Ishikawa (cell line): ENCODE data around the gene CARM1.

ENCODE experiments used
- CEBPB ChIP-seq: IDR thresholded peaks from 2 replicates; pipeline ENCODE4 v1.6.1; 2012
- CREB1 ChIP-seq: IDR thresholded peaks from 2 replicates; pipeline ENCODE4 v1.6.1; 2012; ENCODE audit warnings: low read depth
- EP300 ChIP-seq: IDR thresholded peaks from 2 replicates; pipeline ENCODE4 v1.6.1; 2012; ENCODE audit warnings: borderline replicate concordance
- FOXM1 ChIP-seq: IDR thresholded peaks from 2 replicates; pipeline ENCODE4 v1.6.1; 2012; ENCODE audit warnings: low read depth, borderline replicate concordance
- RAD21 ChIP-seq: IDR thresholded peaks from 2 replicates; pipeline ENCODE4 v1.6.1; 2012; ENCODE audit warnings: low read depth
- TAF1 ChIP-seq: IDR thresholded peaks from 2 replicates; pipeline ENCODE4 v1.6.1; 2012; ENCODE audit warnings: low read depth, mild to moderate bottlenecking
- TCF12 ChIP-seq: IDR thresholded peaks from 2 replicates; pipeline ENCODE4 v1.6.1; 2012; ENCODE audit warnings: low read depth
- TEAD4 ChIP-seq: IDR thresholded peaks from 2 replicates; pipeline ENCODE4 v1.6.1; 2012
- YY1 ChIP-seq: IDR thresholded peaks from 2 replicates; pipeline ENCODE4 v1.6.1; 2012; ENCODE audit warnings: low read depth
- ZBTB7A ChIP-seq: IDR thresholded peaks from 2 replicates; pipeline ENCODE4 v1.6.1; 2012; ENCODE audit warnings: low read depth
- TF ChIP-seq, protein P1 (sequence below): IDR thresholded peaks from 2 replicates; pipeline ENCODE4 v1.6.1; 2012; ENCODE audit warnings: low read depth, mild to moderate bottlenecking
- TF ChIP-seq, protein P2 (sequence below): IDR thresholded peaks from 2 replicates; pipeline ENCODE4 v1.6.1; 2012

DNA sequence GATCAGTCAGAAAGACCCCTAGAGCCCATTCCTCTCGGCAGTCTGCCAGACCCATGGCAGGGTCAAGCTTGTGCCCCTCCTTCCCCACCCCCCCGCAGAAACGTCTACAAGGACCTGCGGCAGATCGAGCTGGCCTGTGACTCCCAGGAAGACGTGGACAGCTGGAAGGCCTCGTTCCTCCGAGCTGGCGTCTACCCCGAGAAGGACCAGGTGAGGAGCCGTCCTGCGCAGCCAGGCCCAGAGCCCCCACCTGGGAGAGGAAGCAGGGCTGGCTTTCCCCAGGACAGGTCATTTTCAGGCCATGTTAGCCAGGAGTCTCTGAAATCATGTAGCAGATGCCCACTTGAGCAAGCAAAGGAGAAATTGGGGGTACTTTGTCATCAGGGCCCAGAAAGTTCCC is 47.7 kb upstream of the CARM1 start:
- TF ChIP-seq, protein P1, sequence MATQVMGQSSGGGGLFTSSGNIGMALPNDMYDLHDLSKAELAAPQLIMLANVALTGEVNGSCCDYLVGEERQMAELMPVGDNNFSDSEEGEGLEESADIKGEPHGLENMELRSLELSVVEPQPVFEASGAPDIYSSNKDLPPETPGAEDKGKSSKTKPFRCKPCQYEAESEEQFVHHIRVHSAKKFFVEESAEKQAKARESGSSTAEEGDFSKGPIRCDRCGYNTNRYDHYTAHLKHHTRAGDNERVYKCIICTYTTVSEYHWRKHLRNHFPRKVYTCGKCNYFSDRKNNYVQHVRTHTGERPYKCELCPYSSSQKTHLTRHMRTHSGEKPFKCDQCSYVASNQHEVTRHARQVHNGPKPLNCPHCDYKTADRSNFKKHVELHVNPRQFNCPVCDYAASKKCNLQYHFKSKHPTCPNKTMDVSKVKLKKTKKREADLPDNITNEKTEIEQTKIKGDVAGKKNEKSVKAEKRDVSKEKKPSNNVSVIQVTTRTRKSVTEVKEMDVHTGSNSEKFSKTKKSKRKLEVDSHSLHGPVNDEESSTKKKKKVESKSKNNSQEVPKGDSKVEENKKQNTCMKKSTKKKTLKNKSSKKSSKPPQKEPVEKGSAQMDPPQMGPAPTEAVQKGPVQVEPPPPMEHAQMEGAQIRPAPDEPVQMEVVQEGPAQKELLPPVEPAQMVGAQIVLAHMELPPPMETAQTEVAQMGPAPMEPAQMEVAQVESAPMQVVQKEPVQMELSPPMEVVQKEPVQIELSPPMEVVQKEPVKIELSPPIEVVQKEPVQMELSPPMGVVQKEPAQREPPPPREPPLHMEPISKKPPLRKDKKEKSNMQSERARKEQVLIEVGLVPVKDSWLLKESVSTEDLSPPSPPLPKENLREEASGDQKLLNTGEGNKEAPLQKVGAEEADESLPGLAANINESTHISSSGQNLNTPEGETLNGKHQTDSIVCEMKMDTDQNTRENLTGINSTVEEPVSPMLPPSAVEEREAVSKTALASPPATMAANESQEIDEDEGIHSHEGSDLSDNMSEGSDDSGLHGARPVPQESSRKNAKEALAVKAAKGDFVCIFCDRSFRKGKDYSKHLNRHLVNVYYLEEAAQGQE: no peak
- TF ChIP-seq, protein P2, sequence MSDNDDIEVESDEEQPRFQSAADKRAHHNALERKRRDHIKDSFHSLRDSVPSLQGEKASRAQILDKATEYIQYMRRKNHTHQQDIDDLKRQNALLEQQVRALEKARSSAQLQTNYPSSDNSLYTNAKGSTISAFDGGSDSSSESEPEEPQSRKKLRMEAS: no peak
- TF ChIP-seq TEAD4 (no peak), EP300 (no peak), TAF1 (no peak), ZBTB7A (no peak), FOXM1 (no peak), CEBPB (no peak), YY1 (no peak), RAD21 (no peak), TCF12 (no peak), CREB1 (no peak)
